Neural cell (in vitro differentiated cells): Measurements from ENCODE around the gene NUP210. TPM values are rescaled to one million over a fixed set of nuclear protein-coding genes. Genes with fewer than 3 reads are reported as not detected.

Source experiments
- H2AFZ ChIP-seq: fragments of 200-600, 300-800 bp; sonication (generic), shearing (Covaris generic); 2 replicates; pipeline ENCODE4 v1.6.0; 2014; ENCODE audit warnings: low read depth, mild to moderate bottlenecking, antibody characterized with exemption, low read length, moderate library complexity
- H3F3A ChIP-seq: fragments of 200-600 bp; shearing (Covaris generic); 2 replicates; pipeline ENCODE4 v1.6.1; 2016; ENCODE audit warnings: mild to moderate bottlenecking, moderate library complexity, mixed read lengths, antibody characterized with exemption, low read length; ENCODE audit not compliant: insufficient read depth, poor library complexity, severe bottlenecking
- H3K27ac ChIP-seq: fragments of 200-600, 300-800 bp; sonication (generic), shearing (Covaris generic); 2 replicates; pipeline ENCODE4 v1.5.1; 2014; ENCODE audit warnings: mild to moderate bottlenecking, low read length, moderate library complexity
- H3K27me3 ChIP-seq: fragments of 300-800, 200-600 bp; sonication (generic), shearing (Covaris generic); 2 replicates; pipeline ENCODE4 v1.6.0; 2014; ENCODE audit warnings: mild to moderate bottlenecking, low read depth, low read length, moderate library complexity; ENCODE audit not compliant: insufficient read depth
- H3K36me3 ChIP-seq: fragments of 300-800, 200-600 bp; sonication (generic), shearing (Covaris generic); 2 replicates; pipeline ENCODE4 v1.5.1; 2014; ENCODE audit warnings: mild to moderate bottlenecking, antibody characterized with exemption, low read length, moderate library complexity; ENCODE audit not compliant: insufficient read depth
- H3K4me2 ChIP-seq: fragments of 300-800, 200-600 bp; sonication (generic), shearing (Covaris generic); 2 replicates; pipeline ENCODE4 v1.6.0; 2014; ENCODE audit warnings: mild to moderate bottlenecking, low read length
- H3K4me3 ChIP-seq: fragments of 300-800, 200-600 bp; sonication (generic), shearing (Covaris generic); 2 replicates; pipeline ENCODE4 v1.5.1; 2014; ENCODE audit warnings: mild to moderate bottlenecking, low read length, moderate library complexity
- H3K79me2 ChIP-seq: fragments of 200-600 bp; shearing (Covaris generic); replicated peaks from 2 replicates; pipeline ENCODE4 v1.6.0; 2014; ENCODE audit warnings: mild to moderate bottlenecking, low read length, moderate library complexity; ENCODE audit not compliant: insufficient read depth
- H3K9ac ChIP-seq: fragments of 300-800, 200-600 bp; sonication (generic), shearing (Covaris generic); 2 replicates; pipeline ENCODE4 v1.6.1; 2016; ENCODE audit warnings: mild to moderate bottlenecking, low read length, mixed read lengths
- H3K9me2 ChIP-seq: fragments of 200-600 bp; shearing (Covaris generic); 2 replicates; pipeline ENCODE4 v1.6.1; 2016; ENCODE audit warnings: mild to moderate bottlenecking, low read length, mixed read lengths; ENCODE audit not compliant: insufficient read depth
- H3K9me3 ChIP-seq: fragments of 200-600, 300-800 bp; sonication (generic), shearing (Covaris generic); 2 replicates; pipeline ENCODE4 v1.6.1; 2016; ENCODE audit warnings: mild to moderate bottlenecking, mixed run types, low read length, moderate library complexity, mixed read lengths
- H4K20me1 ChIP-seq: fragments of 200-600 bp; shearing (Covaris generic); 2 replicates; pipeline ENCODE4 v1.6.1; 2016; ENCODE audit warnings: mild to moderate bottlenecking, mixed run types; ENCODE audit not compliant: insufficient read depth
- EP300 ChIP-seq: fragments of 450-650 bp; conservative IDR thresholded peaks from 2 replicates; pipeline ENCODE4 v1.6.1; 2014; ENCODE audit warnings: antibody characterized with exemption, mild to moderate bottlenecking, moderate library complexity; ENCODE audit not compliant: poor library complexity, severe bottlenecking
- EZH2 ChIP-seq: fragments of 200-600, 300-800 bp; shearing (Covaris generic), sonication (generic); IDR thresholded peaks from 2 replicates; pipeline ENCODE4 v1.6.1; 2014; ENCODE audit warnings: antibody characterized with exemption, low read length, borderline replicate concordance, mild to moderate bottlenecking; ENCODE audit not compliant: insufficient read depth, poor library complexity, severe bottlenecking
- RAD21 ChIP-seq: fragments of 450-650 bp; conservative IDR thresholded peaks from 2 replicates; pipeline ENCODE4 v1.6.1; 2014; ENCODE audit warnings: antibody characterized with exemption, mild to moderate bottlenecking, moderate library complexity
- REST ChIP-seq: IDR thresholded peaks from 2 replicates; pipeline ENCODE4 v1.6.1; 2012; ENCODE audit warnings: borderline replicate concordance
- SMC3 ChIP-seq: fragments of 450-650 bp; conservative IDR thresholded peaks from 2 replicates; pipeline ENCODE4 v1.6.1; 2014; ENCODE audit warnings: antibody characterized with exemption, mild to moderate bottlenecking, moderate library complexity; ENCODE audit not compliant: poor library complexity
- polyA plus RNA-seq: library from polyadenylated mRNA; depleted of rRNA; stranded (reverse); fragments of >200 nt; gene quantifications from 2 replicates; pipeline ENCODE4 v1.2.3, GENCODE V29; 2014
- TF ChIP-seq, protein P1 (sequence below): fragments of 450-650 bp; IDR thresholded peaks from 2 replicates; pipeline ENCODE4 v1.5.1; 2014; ENCODE audit warnings: antibody characterized with exemption, mild to moderate bottlenecking, moderate library complexity; ENCODE audit not compliant: poor library complexity, severe bottlenecking

NUP210 gene
- polyA plus RNA-seq, 1 donor from 2014 or later: 8.2 TPM

DNA sequence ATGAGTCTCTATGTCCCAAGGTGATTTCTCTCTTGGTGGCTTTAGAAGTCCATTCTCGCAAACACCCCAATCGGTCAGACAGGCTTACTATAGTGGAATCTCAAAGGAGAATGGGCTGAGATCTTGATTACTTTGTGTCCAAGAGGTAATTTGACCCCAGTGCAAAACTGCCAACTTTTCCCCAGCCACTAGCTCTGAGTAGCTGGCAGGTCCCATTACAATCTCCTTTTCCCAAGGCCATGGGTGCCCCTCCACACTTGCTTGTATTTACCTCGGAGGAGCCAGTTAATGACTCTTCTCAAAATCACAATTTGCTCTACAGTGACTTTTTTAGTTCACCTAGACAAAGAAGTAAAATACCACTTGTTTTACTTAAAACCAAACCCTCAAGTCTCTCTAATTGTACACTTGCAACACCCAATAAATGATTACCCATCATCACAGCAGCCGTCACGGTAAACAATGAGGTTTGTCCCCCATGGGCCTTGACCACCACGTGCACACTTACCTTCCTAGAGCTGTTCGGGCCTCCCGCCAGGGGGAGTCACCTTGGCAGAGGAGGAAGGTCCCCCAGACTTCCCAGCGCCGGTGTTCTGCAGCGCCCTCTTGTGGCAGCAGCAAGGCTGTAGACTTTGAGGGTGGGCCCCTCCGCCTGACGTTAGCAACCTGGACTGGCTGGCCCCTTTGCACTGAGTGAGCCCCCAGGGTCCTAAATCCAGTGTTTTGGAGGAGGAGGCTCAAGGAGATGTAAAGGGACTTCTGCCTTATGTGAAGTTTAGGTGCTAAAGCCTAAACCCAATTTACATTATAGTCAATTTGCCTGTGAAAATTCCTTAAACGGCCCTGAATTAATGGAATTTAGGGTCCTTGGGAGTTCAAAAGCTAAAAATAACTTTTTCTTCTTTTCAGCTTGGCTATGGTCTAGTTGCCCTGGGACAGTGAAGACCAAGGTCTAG, 41.3 kb upstream of the NUP210 start:
- no peaks in the 10 kb centered on the region for H3F3A ChIP-seq
- no peak overlapping the region for H3K4me2 ChIP-seq
- H4K20me1 ChIP-seq: no peaks in the 10 kb centered on the region
- no peak overlapping the region for H3K27ac ChIP-seq
- no peak overlapping the region for H3K9ac ChIP-seq
- H3K27me3 ChIP-seq: no peaks in the 10 kb centered on the region
- no peaks in the 10 kb centered on the region for H3K79me2 ChIP-seq
- H3K9me3 ChIP-seq: no peaks in the 10 kb centered on the region
- H3K4me3 ChIP-seq: no peak overlapping the region
- no peaks in the 10 kb centered on the region for H3K36me3 ChIP-seq
- no peaks in the 10 kb centered on the region for H3K9me2 ChIP-seq
- no peak overlapping the region for H2AFZ ChIP-seq
- TF ChIP-seq, protein P1, sequence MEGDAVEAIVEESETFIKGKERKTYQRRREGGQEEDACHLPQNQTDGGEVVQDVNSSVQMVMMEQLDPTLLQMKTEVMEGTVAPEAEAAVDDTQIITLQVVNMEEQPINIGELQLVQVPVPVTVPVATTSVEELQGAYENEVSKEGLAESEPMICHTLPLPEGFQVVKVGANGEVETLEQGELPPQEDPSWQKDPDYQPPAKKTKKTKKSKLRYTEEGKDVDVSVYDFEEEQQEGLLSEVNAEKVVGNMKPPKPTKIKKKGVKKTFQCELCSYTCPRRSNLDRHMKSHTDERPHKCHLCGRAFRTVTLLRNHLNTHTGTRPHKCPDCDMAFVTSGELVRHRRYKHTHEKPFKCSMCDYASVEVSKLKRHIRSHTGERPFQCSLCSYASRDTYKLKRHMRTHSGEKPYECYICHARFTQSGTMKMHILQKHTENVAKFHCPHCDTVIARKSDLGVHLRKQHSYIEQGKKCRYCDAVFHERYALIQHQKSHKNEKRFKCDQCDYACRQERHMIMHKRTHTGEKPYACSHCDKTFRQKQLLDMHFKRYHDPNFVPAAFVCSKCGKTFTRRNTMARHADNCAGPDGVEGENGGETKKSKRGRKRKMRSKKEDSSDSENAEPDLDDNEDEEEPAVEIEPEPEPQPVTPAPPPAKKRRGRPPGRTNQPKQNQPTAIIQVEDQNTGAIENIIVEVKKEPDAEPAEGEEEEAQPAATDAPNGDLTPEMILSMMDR: peak; percentile 43
- peak; percentile 22 for TF ChIP-seq RAD21
- TF ChIP-seq EP300: no peak

- H3K4me3 ChIP-seq: no peak overlapping the region
- H3K36me3 ChIP-seq: no peaks in the 10 kb centered on the region
- H3F3A ChIP-seq: no peaks in the 10 kb centered on the region
- no peak overlapping the region for H3K27ac ChIP-seq
- H3K9me3 ChIP-seq: no peaks in the 10 kb centered on the region
- no peak for TF ChIP-seq REST
- no peak for TF ChIP-seq EZH2
- TF ChIP-seq SMC3: no peak
- H2AFZ ChIP-seq: no peak overlapping the region
- H3K79me2 ChIP-seq: no peaks in the 10 kb centered on the region
- no peak overlapping the region for H3K4me2 ChIP-seq
- H3K9me2 ChIP-seq: no peaks in the 10 kb centered on the region
- H3K27me3 ChIP-seq: no peaks in the 10 kb centered on the region
- no peak overlapping the region for H3K9ac ChIP-seq
- H4K20me1 ChIP-seq: no peaks in the 10 kb centered on the region
These were observed 40.2 kb upstream of the NUP210 start for GRCh38 chr3:13460341-13460736.
